ENCODE results near the gene GRAMD4.

Gene GRAMD4

DNA sequence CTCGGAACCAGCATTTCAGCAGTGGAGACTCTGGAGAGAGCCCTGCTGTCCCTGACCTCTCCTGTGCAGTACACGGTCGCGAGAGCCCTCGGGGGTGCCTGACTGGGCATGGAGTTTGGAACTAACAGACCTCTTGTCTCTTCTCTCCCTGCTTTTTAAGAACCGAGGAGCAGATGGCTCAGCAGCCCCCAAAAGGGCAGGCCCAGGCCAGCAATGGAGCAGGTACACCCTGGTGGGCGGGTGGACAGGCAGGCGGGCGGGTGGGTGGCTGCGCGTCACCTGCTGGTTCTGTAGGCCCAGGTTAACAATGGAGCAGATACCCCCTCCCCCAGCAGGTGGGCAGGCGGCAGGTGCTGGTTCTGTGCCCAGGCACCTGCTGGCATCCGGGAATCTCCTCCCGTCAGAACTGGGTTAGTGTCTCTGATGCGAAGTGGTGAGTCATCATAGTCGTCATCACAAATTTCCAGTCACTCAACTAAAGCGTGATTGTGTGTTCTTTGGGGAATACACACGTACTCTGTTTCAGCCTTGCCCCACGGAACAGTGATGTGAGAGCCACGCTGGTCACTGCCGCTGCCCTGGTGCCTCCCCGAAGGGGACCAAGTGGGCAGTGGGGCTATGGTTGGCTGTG is 41.1 kb downstream of the GRAMD4 start:
- no peak overlapping the region for H3K27ac ChIP-seq (ENCODE audit: low read depth, low read length, poor library complexity, severe bottlenecking)
- no peak overlapping the region for H2AFZ ChIP-seq (ENCODE audit: low read length)
- no peaks in the 10 kb centered on the region for H3K36me3 ChIP-seq (ENCODE audit: insufficient read depth, low read length)
- no peak overlapping the region for H3K4me3 ChIP-seq (ENCODE audit: low read depth, low read length, poor library complexity, severe bottlenecking)
- no peak for TF ChIP-seq EZH2 (IDR thresholded peaks at IDR 0.05; ENCODE audit: borderline replicate concordance, low read length)
- TF ChIP-seq, protein P1, sequence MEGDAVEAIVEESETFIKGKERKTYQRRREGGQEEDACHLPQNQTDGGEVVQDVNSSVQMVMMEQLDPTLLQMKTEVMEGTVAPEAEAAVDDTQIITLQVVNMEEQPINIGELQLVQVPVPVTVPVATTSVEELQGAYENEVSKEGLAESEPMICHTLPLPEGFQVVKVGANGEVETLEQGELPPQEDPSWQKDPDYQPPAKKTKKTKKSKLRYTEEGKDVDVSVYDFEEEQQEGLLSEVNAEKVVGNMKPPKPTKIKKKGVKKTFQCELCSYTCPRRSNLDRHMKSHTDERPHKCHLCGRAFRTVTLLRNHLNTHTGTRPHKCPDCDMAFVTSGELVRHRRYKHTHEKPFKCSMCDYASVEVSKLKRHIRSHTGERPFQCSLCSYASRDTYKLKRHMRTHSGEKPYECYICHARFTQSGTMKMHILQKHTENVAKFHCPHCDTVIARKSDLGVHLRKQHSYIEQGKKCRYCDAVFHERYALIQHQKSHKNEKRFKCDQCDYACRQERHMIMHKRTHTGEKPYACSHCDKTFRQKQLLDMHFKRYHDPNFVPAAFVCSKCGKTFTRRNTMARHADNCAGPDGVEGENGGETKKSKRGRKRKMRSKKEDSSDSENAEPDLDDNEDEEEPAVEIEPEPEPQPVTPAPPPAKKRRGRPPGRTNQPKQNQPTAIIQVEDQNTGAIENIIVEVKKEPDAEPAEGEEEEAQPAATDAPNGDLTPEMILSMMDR (IDR thresholded peaks at IDR 0.05; ENCODE audit: low read length) = no peak
- H3K9ac ChIP-seq (ENCODE audit: low read length) = no peak overlapping the region
- H3K4me2 ChIP-seq (ENCODE audit: low read length) = no peak overlapping the region
- H3K27me3 ChIP-seq (ENCODE audit: insufficient read depth, low read length) = no peaks in the 10 kb centered on the region
- H4K20me1 ChIP-seq (ENCODE audit: insufficient read depth, low read length) = no peaks in the 10 kb centered on the region
- no peaks in the 10 kb centered on the region for H3K4me1 ChIP-seq (ENCODE audit: insufficient read depth, low read length, severe bottlenecking)
- H3K9me3 ChIP-seq (ENCODE audit: low read length) = no peaks in the 10 kb centered on the region
- H3K79me2 ChIP-seq (ENCODE audit: insufficient read depth, low read length) = no peaks in the 10 kb centered on the region
- no peaks in the 10 kb centered on the region for H3K9me2 ChIP-seq (ENCODE audit: low read depth, low read length)
- H3F3A ChIP-seq (ENCODE audit: insufficient read depth, low read length) = no peaks in the 10 kb centered on the region

DNA sequence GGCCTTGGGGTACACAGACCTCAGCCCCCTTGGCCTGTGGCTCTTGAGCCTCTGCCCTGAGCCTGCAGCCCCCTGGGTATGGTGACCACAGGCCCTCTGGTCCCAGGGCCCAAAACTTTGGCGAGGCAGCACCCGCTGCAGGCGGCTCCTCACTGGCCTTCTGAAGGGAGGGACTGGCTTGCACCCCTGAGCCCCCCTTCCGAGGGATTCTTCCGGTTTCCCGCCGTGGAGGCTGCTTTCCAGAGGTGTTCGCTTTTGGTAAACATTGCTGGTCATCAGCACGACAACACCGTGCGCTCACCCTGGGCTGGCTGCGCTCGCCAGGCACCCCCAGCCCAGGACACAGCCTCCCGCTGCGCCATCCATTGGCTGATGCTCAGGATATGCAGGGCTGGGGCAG is 42.0 kb downstream of the GRAMD4 start:
- Histone ChIP-seq H3K4me1 (ENCODE audit: insufficient read depth, low read length, severe bottlenecking) (no peaks in the 10 kb centered on the region), H3K36me3 (ENCODE audit: insufficient read depth, low read length) (no peaks in the 10 kb centered on the region), H3K79me2 (ENCODE audit: insufficient read depth, low read length) (no peaks in the 10 kb centered on the region), H3K9me3 (ENCODE audit: low read length) (no peaks in the 10 kb centered on the region), H3K4me3 (ENCODE audit: low read depth, low read length, poor library complexity, severe bottlenecking) (no peak overlapping the region), H2AFZ (ENCODE audit: low read length) (no peak overlapping the region), H3K9ac (ENCODE audit: low read length) (no peak overlapping the region), H4K20me1 (ENCODE audit: insufficient read depth, low read length) (no peaks in the 10 kb centered on the region), H3K9me2 (ENCODE audit: low read depth, low read length) (no peaks in the 10 kb centered on the region), H3K4me2 (ENCODE audit: low read length) (no peak overlapping the region), H3K27ac (ENCODE audit: low read depth, low read length, poor library complexity, severe bottlenecking) (no peak overlapping the region), H3K27me3 (ENCODE audit: insufficient read depth, low read length) (no peaks in the 10 kb centered on the region), H3F3A (ENCODE audit: insufficient read depth, low read length) (no peaks in the 10 kb centered on the region)
- no peak for TF ChIP-seq EZH2 (IDR thresholded peaks at IDR 0.05; ENCODE audit: borderline replicate concordance, low read length)
- TF ChIP-seq, protein P1 (IDR thresholded peaks at IDR 0.05; ENCODE audit: low read length) = no peak

- H4K20me1 ChIP-seq (ENCODE audit: insufficient read depth, low read length) = no peaks in the 10 kb centered on the region
- H3K4me1 ChIP-seq (ENCODE audit: insufficient read depth, low read length, severe bottlenecking) = no peaks in the 10 kb centered on the region
Measured at GRCh38 chr22:46663001-46663400, 42.8 kb downstream of the GRAMD4 start.

More at GRCh38 chr22:46663001-46663400, 42.8 kb downstream of the GRAMD4 start:
- no peaks in the 10 kb centered on the region for H3K9me2 ChIP-seq (ENCODE audit: low read depth, low read length)
- no peak overlapping the region for H2AFZ ChIP-seq (ENCODE audit: low read length)
- no peaks in the 10 kb centered on the region for H3F3A ChIP-seq (ENCODE audit: insufficient read depth, low read length)
- H3K4me3 ChIP-seq (ENCODE audit: low read depth, low read length, poor library complexity, severe bottlenecking) = no peak overlapping the region
- no peaks in the 10 kb centered on the region for H3K36me3 ChIP-seq (ENCODE audit: insufficient read depth, low read length)
- H3K9ac ChIP-seq (ENCODE audit: low read length) = no peak overlapping the region
- TF ChIP-seq EZH2 (IDR thresholded peaks at IDR 0.05; ENCODE audit: borderline replicate concordance, low read length) = no peak
- TF ChIP-seq, protein P1 (IDR thresholded peaks at IDR 0.05; ENCODE audit: low read length) = no peak
- no peak overlapping the region for H3K4me2 ChIP-seq (ENCODE audit: low read length)
- no peaks in the 10 kb centered on the region for H3K27me3 ChIP-seq (ENCODE audit: insufficient read depth, low read length)
- no peaks in the 10 kb centered on the region for H3K79me2 ChIP-seq (ENCODE audit: insufficient read depth, low read length)
- no peaks in the 10 kb centered on the region for H3K9me3 ChIP-seq (ENCODE audit: low read length)
- no peak overlapping the region for H3K27ac ChIP-seq (ENCODE audit: low read depth, low read length, poor library complexity, severe bottlenecking)

All from OCI-LY1 (cell line).